Muscle layer of duodenum (tissue), 2 donors: ENCODE results near the gene TTC39A.

ENCODE experiments used
- H3K27ac ChIP-seq: one replicate; pipeline ENCODE4 v1.7.0; 2013; ENCODE audit warnings: mild to moderate bottlenecking, low read length
- H3K27me3 ChIP-seq: one replicate; pipeline ENCODE4 v1.7.0; 2013; ENCODE audit warnings: low read depth, mild to moderate bottlenecking, control low read depth, low read length
- H3K36me3 ChIP-seq, 2 donors: one replicate each; pipeline ENCODE4 v1.7.0; 2013; ENCODE audit warnings: low read length in 2 of 2, control low read depth in 1 of 2, mild to moderate bottlenecking in 1 of 2; ENCODE audit not compliant: insufficient read depth in 2 of 2, control insufficient read depth in 1 of 2
- H3K4me1 ChIP-seq, 2 donors: one replicate each; pipeline ENCODE4 v1.7.0; 2013; ENCODE audit warnings: low read length in 2 of 2, mild to moderate bottlenecking in 2 of 2, control low read depth in 1 of 2, moderate library complexity in 1 of 2; ENCODE audit not compliant: insufficient read depth in 2 of 2, control insufficient read depth in 1 of 2
- H3K4me3 ChIP-seq, 2 donors: one replicate each; pipeline ENCODE4 v1.7.0; 2013; ENCODE audit warnings: low read length in 2 of 2, low read depth in 1 of 2, mild to moderate bottlenecking in 1 of 2
- H3K9me3 ChIP-seq, 2 donors: one replicate each; pipeline ENCODE4 v1.7.0; 2013; ENCODE audit warnings: low read length in 2 of 2, control low read depth in 1 of 2, mild to moderate bottlenecking in 1 of 2; ENCODE audit not compliant: control insufficient read depth in 1 of 2
- donor health status: healthy.

TTC39A gene

DNA sequence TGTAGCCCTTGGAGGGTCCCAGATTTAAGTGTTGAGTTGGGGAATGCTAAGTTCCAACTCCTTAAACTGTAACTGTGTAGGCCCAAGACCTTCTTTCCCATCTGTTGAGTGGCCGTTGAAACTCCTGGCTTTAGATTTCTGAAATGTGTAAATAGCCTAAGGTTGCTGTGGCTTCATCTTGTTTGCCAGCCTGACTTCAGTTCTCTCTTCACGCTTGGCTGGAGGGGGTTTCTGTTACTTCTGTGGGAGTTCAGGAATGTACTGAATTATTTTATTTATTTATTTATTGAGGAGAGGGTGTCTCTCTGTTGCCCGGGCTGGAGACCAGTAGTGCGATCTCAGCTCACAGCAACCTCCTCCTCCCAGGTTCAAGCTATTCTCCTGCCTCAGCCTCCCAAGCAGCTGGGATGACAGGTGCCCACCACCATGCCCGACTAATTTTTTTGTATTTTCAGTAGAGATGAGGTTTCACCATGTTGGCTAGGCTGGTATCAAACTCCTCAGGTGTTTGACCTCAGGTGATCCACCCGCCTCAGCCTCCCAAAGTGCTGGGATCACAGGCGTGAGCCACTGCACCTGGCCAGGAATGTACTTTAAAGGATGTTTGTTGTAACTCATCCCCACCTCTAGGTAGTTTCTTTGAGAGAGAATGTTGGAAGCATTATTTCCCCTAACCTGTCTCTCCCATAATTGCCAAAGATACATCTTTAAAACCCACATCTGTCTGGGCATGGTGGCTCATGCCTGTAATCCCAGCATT lies 5.9 kb downstream of the TTC39A start:
- Histone ChIP-seq H3K27me3 (peaks cover 2% of the 10 kb centered on the region), H3K27ac (no peak overlapping the region), H3K9me3 (no peaks in the 10 kb centered on the region), H3K36me3 (no peaks in the 10 kb centered on the region), H3K4me1 (no peaks in the 10 kb centered on the region), H3K4me3 (no peak overlapping the region)

- no peaks in the 10 kb centered on the region for H3K9me3 ChIP-seq
- no peaks in the 10 kb centered on the region for H3K36me3 ChIP-seq
- H3K4me3 ChIP-seq, result no peak overlapping the region
- H3K4me1 ChIP-seq, result no peaks in the 10 kb centered on the region
- no peak overlapping the region for H3K27ac ChIP-seq
- H3K27me3 ChIP-seq, result no peaks in the 10 kb centered on the region
Measured at GRCh38 chr1:51323778-51324177, 6.6 kb downstream of the TTC39A start.

DNA sequence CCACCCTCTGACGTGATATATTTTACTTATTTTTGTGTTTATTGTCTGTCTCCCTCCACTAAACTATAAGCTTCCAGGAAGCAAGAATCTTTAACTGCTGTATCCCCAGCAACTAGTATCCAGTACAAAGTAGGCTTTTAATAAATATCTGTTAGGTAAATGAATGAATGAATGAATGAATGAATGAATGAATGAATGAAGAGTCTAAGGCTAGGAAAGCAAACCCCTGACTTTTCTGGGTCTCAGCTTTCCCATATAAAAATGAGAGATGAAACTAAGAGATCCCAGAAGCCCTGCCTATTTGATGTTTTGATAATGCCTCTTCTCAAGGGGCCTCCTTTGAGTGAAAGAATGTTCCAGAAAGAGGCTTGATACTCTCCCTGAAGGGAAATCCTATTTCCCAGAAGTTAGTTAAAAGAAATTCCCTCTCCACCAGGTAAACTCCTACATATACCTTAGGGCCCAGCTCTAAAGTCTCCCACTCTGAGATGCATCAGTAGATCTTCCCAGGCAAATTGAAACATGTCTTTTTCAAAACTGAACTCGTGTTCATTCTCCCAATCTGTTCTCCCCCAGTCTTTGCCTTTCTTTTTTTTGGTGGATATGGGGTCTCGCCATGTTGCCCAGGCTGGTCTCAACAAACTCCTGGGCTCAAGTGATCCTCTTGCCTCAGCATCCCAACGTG lies 7.8 kb downstream of the TTC39A start:
- no peaks in the 10 kb centered on the region for H3K4me1 ChIP-seq
- no peaks in the 10 kb centered on the region for H3K27me3 ChIP-seq
- no peak overlapping the region for H3K27ac ChIP-seq
- no peaks in the 10 kb centered on the region for H3K9me3 ChIP-seq
- no peak overlapping the region for H3K4me3 ChIP-seq
- H3K36me3 ChIP-seq, result no peaks in the 10 kb centered on the region

DNA sequence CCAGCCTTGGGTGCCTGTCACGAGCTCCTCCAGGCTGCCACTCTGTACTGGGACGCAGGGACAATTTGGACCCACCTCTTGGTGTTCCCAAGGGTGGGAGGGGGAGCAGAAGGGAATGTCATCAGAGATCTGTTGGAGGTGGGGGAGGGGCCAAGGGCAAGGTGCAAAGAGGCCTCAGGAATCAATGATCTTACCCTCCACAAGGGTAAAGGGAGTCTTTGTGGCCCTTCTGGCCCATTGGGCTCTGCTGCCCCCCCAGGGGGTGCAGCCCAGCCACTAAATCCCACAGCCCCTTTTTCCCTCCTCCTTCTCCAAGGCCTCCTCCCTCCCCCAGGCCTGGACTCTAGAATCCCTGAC lies 8.5 kb downstream of the TTC39A start:
- Histone ChIP-seq H3K4me1 (no peaks in the 10 kb centered on the region), H3K9me3 (no peaks in the 10 kb centered on the region), H3K4me3 (no peak overlapping the region), H3K27me3 (no peaks in the 10 kb centered on the region), H3K27ac (no peak overlapping the region), H3K36me3 (no peaks in the 10 kb centered on the region)

DNA sequence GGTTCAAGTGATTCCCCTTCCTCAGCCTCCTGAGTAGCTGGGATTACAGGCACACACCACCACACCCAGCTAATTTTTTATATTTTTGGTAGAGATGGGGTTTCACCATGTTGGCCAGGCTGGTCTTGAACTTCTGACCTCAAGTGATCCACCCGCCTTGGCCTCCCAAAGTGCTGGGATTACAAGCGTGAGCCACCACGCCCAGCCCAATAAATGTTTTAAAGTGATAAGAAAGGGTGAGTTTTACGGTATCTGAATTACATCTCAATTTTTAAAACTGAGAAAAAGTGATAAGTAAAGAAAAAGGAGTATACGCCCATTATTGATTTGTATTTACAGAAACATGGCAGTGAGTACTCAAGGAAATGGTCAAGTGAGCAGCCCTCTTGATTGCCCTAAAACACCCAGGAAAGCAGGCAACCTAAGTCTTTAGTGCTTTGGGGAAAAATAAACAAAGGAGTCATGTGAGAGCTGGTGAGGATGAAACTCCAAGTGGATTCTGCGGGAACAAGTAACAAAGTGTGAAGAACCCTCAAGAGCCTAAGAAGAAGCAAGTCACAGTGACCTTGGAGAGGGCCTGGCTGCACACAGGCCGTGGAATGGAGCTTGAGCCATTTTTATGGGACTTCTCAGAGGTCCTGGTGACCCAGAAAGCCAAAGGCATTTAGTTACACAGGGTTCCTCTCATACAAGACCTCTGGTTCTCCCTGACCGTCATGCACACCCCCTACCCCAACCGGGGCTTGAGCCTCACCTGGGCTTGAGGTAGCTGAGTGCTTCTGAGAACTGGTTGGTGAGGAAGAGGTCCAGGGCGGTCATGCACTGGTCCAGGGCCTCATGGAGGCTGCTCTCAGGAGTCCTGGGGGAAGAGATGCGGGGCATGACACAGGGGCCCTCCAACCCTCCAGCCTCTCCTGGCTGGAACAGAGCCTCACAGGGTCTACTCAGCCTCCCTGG lies 9.1 kb downstream of the TTC39A start:
- Histone ChIP-seq H3K27me3 (no peaks in the 10 kb centered on the region), H3K4me3 (no peak overlapping the region), H3K27ac (no peak overlapping the region), H3K9me3 (no peaks in the 10 kb centered on the region), H3K36me3 (no peaks in the 10 kb centered on the region), H3K4me1 (no peaks in the 10 kb centered on the region)

GRCh38 chr1:51317798-51318197 lies 12.6 kb downstream of the TTC39A start:
- no peaks in the 10 kb centered on the region for H3K36me3 ChIP-seq
- H3K27me3 ChIP-seq, result no peaks in the 10 kb centered on the region
- H3K27ac ChIP-seq, result no peak overlapping the region
- no peaks in the 10 kb centered on the region for H3K9me3 ChIP-seq
- H3K4me1 ChIP-seq, result no peaks in the 10 kb centered on the region
- no peak overlapping the region for H3K4me3 ChIP-seq

- no peaks in the 10 kb centered on the region for H3K36me3 ChIP-seq
- no peak overlapping the region for H3K4me3 ChIP-seq
- no peaks in the 10 kb centered on the region for H3K27me3 ChIP-seq
- H3K9me3 ChIP-seq, result no peaks in the 10 kb centered on the region
- no peak overlapping the region for H3K27ac ChIP-seq
- no peaks in the 10 kb centered on the region for H3K4me1 ChIP-seq
Measured at GRCh38 chr1:51316846-51317120, 13.6 kb downstream of the TTC39A start.

DNA sequence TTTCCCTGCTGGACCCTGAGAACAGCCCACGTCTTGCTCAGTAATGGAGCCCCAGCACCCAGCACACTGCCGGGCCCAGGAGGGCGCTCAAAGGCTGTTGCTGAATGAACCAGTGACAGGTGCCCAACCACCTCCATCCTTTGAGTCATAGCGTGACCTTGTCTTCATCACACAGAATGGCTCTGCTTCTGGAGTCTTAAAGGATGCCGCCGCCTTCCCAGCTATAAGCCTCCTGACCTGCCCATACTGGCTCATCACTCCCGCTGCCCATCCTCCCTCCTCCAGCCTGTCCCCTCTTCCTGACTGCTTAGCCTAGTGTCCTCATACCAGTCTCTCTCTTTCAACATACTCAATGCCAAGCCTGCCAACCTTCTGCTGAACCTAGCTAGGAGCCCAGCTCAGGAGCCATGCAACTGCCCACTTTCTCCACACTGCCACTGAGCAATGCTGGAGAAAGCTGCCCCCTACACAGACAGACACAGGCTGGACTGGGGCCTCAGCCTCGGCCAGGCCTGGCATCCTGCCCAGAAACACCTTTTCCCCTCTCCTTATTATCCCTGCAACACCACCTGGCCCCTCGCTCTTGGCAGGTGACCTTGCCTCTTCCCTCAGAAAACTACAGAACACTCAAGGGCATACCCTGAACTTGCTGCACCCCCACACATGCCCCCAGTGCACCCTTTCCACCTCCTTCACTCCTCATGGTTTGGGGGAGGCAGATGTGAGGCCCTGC lies 14.1 kb downstream of the TTC39A start:
- H3K27ac ChIP-seq, result no peak overlapping the region

GRCh38 chr1:51314974-51315373 lies 15.4 kb downstream of the TTC39A start:
- H3K27me3 ChIP-seq, result no peaks in the 10 kb centered on the region
- no peaks in the 10 kb centered on the region for H3K4me1 ChIP-seq
- H3K27ac ChIP-seq, result no peak overlapping the region

More for the DNA sequence above, 14.1 kb downstream of the TTC39A start:
- Histone ChIP-seq H3K36me3 (no peaks in the 10 kb centered on the region), H3K27me3 (no peaks in the 10 kb centered on the region), H3K9me3 (no peaks in the 10 kb centered on the region), H3K4me3 (no peak overlapping the region), H3K4me1 (no peaks in the 10 kb centered on the region)

GRCh38 chr1:51313961-51314777 lies 16.2 kb downstream of the TTC39A start:
- H3K27me3 ChIP-seq, result no peaks in the 10 kb centered on the region
- no peak overlapping the region for H3K4me3 ChIP-seq
- no peak overlapping the region for H3K27ac ChIP-seq
- H3K36me3 ChIP-seq, result no peaks in the 10 kb centered on the region
- H3K9me3 ChIP-seq, result no peaks in the 10 kb centered on the region
- no peaks in the 10 kb centered on the region for H3K4me1 ChIP-seq

More at GRCh38 chr1:51314974-51315373, 15.4 kb downstream of the TTC39A start:
- Histone ChIP-seq H3K4me3 (no peak overlapping the region), H3K9me3 (no peaks in the 10 kb centered on the region), H3K36me3 (no peaks in the 10 kb centered on the region)
